ENCODE data around the gene RSPRY1.

DNA sequence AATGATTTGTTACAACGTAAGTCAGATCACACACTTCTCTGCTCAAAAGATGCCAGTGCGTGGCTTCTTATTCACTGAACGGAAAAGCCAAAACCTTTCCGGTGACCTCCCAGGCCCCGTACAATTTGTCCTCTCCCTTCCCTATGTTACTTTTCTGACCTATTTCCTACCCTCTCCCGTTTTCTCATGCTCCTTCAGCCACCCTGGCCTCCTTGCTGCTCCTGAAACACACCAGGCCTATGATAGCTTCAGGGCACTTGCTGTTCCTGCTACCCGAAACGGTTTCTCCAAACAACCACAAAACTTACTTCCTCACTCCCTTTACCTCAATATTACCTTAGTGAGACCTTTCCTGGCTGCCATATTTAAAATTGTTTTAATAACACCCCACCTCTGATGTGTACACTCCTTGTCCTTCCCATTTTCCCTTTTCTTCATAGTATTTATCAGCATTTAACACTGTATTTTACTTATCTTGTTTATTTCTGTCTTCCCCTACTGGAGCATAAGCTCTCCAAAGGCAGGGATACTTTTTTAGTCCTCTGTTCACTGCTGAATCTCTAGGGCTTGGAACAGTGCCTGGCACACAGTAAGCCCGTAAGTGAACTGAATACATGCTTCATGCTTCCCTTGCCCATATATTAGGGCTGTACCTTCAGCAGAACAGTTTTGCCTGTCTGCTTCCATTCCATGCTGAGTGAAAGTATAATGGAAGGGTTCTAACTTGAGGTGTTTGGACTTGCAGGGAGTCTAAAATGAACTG is 48.0 kb downstream of the RSPRY1 start:
- TF ChIP-seq, protein P1, sequence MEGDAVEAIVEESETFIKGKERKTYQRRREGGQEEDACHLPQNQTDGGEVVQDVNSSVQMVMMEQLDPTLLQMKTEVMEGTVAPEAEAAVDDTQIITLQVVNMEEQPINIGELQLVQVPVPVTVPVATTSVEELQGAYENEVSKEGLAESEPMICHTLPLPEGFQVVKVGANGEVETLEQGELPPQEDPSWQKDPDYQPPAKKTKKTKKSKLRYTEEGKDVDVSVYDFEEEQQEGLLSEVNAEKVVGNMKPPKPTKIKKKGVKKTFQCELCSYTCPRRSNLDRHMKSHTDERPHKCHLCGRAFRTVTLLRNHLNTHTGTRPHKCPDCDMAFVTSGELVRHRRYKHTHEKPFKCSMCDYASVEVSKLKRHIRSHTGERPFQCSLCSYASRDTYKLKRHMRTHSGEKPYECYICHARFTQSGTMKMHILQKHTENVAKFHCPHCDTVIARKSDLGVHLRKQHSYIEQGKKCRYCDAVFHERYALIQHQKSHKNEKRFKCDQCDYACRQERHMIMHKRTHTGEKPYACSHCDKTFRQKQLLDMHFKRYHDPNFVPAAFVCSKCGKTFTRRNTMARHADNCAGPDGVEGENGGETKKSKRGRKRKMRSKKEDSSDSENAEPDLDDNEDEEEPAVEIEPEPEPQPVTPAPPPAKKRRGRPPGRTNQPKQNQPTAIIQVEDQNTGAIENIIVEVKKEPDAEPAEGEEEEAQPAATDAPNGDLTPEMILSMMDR (IDR thresholded peaks at IDR 0.05), result no peak
- no peak for TF ChIP-seq POLR2A (IDR thresholded peaks at IDR 0.05)

Data from right lobe of liver (tissue), 4 donors.